HUES6 (cell line): Measurements from ENCODE around the gene TF.

Experiments used
- H3K27ac ChIP-seq: 2 replicates; pipeline ENCODE4 v1.7.0; 2013; ENCODE audit warnings: low read depth, mild to moderate bottlenecking, low read length, inconsistent platforms
- H3K27me3 ChIP-seq: 2 replicates; pipeline ENCODE4 v1.6.1; 2013; ENCODE audit warnings: low read length; ENCODE audit not compliant: control insufficient read depth, insufficient read depth
- H3K36me3 ChIP-seq: 2 replicates; pipeline ENCODE4 v1.6.1; 2013; ENCODE audit warnings: low read length; ENCODE audit not compliant: control insufficient read depth, insufficient read depth
- H3K4me1 ChIP-seq: 2 replicates; pipeline ENCODE4 v1.6.1; 2013; ENCODE audit warnings: low read length; ENCODE audit not compliant: control insufficient read depth, insufficient read depth
- H3K4me3 ChIP-seq: 2 replicates; pipeline ENCODE4 v1.5.1; 2013; ENCODE audit warnings: low read depth, low read length
- H3K9ac ChIP-seq: one replicate; pipeline ENCODE4 v1.6.1; 2013; ENCODE audit warnings: mild to moderate bottlenecking, low read length
- H3K9me3 ChIP-seq: 2 replicates; pipeline ENCODE4 v1.6.1; 2013; ENCODE audit warnings: low read depth, low read length; ENCODE audit not compliant: control insufficient read depth, insufficient read depth

TF gene

DNA sequence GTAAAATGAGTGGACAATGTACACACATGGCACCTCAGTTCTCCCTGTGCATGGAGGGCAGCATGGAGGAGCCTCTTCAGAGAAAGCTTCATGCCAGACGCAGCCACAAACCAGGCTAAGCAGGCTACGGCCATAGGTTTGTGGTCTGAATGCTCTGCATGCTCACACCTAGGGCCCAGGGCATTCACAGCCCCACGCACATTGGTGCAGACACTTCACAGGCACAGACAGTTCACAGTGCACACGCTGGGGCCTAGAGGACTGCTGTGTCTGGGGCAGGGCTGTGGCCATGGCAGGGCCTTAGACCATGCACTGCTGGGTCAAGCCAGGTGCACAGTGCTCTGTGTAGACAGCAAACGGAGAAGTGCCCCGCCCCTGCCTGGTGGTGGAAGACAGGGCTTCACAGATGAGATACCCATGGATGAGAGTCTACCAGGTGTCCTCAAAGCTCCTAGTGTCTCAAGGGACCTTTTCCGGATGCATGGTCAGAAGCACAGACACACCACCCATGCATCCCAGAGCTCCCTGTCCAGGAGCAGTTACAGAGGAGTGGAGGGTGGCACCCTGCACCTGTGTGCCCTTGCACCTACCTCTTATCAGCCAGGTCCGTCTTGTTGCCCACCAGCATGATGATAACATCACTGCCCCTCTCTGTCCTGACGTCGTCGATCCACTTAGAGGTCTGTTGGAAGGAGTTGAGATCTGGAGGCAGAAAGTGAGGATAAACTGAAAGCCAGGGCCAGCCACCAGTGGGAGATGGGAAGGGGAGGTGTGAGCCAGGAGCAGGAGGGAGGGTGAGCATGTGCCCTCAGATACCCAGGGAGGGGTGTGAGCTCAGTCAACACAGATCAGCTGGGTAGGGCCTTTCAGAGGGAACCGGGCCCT, 93.0 kb downstream of the TF start:
- Histone ChIP-seq H3K9ac (no peak overlapping the region), H3K4me1 (no peaks in the 10 kb centered on the region), H3K27ac (no peak overlapping the region), H3K9me3 (no peaks in the 10 kb centered on the region), H3K4me3 (no peak overlapping the region), H3K27me3 (no peaks in the 10 kb centered on the region), H3K36me3 (peaks cover 6% of the 10 kb centered on the region; the same call in 1 of the 2 replicates)

DNA sequence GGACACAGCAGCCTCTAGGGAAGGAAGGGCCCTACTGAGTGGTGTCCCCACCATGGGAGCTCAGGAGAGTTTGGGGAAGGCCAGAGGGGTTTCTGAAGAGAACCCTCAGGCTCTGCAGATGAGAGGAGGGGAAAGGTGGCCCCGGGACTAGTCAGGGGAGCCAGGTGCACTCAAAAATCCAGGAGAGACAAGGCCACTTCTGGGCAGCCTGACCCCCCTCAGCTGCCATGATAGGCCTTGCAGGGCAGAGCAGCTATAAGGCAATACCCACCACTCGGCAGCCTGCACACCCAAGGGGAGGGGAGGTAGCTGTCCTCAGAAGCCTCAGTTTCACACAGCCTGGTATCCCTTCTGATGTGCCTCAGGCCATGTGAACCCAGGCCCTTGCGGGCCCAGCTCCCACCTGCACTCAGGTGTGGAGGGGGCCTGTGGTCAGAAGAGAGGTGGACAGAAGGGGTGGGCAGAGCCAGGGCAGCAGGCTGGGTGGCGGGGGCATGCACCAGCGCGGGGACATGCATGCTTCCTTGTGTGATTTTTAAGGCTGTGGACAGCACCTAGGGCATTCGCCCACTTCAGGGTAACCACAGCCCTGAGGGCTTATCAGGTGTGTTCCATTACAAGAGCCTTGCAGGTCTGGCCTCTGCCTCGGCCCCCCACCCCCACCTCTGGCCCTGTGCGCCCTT, 94.0 kb downstream of the TF start:
- no peaks in the 10 kb centered on the region for H3K4me1 ChIP-seq
- H3K9me3 ChIP-seq: no peaks in the 10 kb centered on the region
- no peak overlapping the region for H3K9ac ChIP-seq
- peaks cover 6% of the 10 kb centered on the region; the same call in 1 of the 2 replicates for H3K36me3 ChIP-seq
- H3K27me3 ChIP-seq: no peaks in the 10 kb centered on the region
- H3K27ac ChIP-seq: no peak overlapping the region
- H3K4me3 ChIP-seq: no peak overlapping the region

DNA sequence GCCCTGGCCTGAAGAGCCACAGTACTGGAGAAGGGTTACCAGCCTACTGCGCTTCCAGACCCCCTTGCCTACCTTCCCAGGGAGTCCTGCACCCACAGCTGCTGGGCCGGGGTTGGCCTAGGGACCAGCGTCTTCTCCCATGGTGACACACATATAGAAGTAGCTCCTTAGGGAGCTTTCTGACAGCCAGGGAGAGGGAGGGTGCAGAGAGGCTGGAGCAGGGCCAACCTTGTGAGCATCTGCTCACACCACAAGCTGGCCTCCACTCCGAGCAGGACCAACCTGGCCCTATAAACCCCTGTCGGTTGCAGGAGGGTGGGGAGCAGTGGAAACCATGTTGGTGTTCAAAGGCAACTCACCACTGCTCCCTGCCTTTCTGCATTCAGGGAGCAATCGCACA, 94.6 kb downstream of the TF start:
- Histone ChIP-seq H3K27ac (no peak overlapping the region), H3K4me1 (no peaks in the 10 kb centered on the region), H3K36me3 (peaks cover 6% of the 10 kb centered on the region; the same call in 1 of the 2 replicates), H3K4me3 (no peak overlapping the region), H3K9me3 (no peaks in the 10 kb centered on the region), H3K9ac (no peak overlapping the region), H3K27me3 (no peaks in the 10 kb centered on the region)

DNA sequence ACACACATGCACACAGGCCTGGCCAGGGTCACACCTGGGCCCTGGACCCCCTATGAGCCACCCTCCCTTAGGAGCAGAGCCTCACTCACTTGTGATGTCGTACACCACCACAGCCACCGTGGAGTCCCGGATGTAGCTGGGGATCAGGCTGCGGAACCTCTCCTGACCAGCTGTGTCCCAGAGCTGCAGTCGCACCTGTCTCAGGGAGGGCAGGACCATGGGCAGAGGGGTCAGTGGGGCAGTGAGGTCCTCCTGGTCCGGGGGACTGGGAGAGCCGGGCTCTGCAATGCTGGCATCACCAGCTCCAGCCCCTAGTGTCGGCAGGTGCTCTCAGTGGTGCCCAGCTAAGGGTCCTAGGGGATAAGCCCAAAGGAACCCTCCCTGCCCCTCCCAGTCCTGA, 95.0 kb downstream of the TF start:
- Histone ChIP-seq H3K9me3 (no peaks in the 10 kb centered on the region), H3K4me3 (no peak overlapping the region), H3K27me3 (no peaks in the 10 kb centered on the region), H3K4me1 (no peaks in the 10 kb centered on the region), H3K36me3 (peaks cover 6% of the 10 kb centered on the region; the same call in 1 of the 2 replicates), H3K27ac (no peak overlapping the region), H3K9ac (no peak overlapping the region)

DNA sequence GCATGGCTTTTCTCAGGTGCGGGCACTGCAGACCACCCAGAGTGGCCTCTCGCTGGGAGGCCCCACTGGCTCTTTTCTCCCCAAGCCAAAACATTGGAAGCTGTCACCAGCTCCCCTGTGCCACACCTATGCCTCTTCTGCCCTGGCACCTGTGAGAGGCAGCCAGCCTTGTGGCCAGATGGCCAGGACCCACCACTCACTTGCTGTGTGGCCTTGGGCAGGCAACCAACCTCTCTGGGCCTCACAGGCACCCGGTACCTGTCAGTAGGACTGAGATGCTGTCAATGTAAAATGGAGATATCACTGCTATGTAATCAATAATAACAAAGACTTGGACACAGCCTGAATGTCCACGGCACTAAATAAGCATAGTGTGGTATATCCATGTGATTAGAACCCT, 96.0 kb downstream of the TF start:
- no peaks in the 10 kb centered on the region for H3K9me3 ChIP-seq
- H3K27ac ChIP-seq: no peak overlapping the region
- H3K27me3 ChIP-seq: no peaks in the 10 kb centered on the region
- no peak overlapping the region for H3K4me3 ChIP-seq
- no peaks in the 10 kb centered on the region for H3K4me1 ChIP-seq
- no peak overlapping the region for H3K9ac ChIP-seq
- H3K36me3 ChIP-seq: peaks cover 6% of the 10 kb centered on the region; the same call in 1 of the 2 replicates

DNA sequence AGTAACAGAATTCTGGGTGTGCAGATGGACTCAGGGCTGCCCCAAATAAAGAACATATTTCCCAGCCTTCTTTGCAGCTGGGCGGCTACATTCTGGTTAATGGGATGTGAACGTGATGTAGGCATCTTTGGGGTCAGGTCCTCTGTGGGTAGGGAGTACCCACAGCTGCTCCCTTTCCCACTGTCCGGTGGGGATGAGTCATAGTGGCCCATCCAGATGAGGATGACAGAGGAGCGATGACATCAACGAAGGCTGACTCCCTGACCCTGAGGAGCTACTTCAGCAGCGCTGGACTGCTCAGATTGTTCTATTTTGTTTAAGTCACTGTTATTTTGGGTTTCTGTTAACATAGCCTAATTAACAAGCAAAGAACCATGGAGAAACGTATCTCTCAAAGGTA, 97.4 kb downstream of the TF start:
- H3K9me3 ChIP-seq: no peaks in the 10 kb centered on the region
- no peaks in the 10 kb centered on the region for H3K4me1 ChIP-seq
- no peak overlapping the region for H3K9ac ChIP-seq
- no peak overlapping the region for H3K4me3 ChIP-seq
- H3K36me3 ChIP-seq: peaks cover 6% of the 10 kb centered on the region; the same call in 1 of the 2 replicates
- no peak overlapping the region for H3K27ac ChIP-seq
- H3K27me3 ChIP-seq: no peaks in the 10 kb centered on the region

DNA sequence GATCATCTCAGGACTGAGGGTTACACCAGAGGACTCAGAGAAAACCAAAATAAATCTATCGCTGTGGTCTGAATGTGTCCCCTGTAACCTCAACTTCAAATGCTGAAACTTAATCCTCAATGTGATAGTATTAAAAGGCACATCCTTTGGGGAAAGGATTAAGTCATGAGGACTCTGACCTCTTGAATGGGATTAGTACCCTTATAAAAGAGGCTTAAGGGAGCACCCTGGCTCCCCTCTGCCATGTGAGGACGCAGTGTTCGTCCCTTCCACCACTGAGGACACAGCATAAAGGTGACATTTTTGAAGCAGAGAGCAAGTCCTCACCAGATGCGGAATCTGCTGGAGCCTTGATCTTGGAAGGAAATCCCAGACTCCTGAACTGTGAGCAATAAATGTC, 98.9 kb downstream of the TF start:
- Histone ChIP-seq H3K9me3 (no peaks in the 10 kb centered on the region), H3K4me1 (no peaks in the 10 kb centered on the region), H3K36me3 (no peaks in the 10 kb centered on the region), H3K9ac (no peak overlapping the region), H3K27ac (no peak overlapping the region), H3K27me3 (no peaks in the 10 kb centered on the region), H3K4me3 (no peak overlapping the region)
